Smooth muscle cell (in vitro differentiated cells): ENCODE measurements around the gene GCK. TPM values are rescaled to one million over a fixed set of nuclear protein-coding genes. Genes with fewer than 3 reads are reported as not detected.

Source experiments
- DNase-seq: peaks from one replicate; lab custom pipeline; 2025; ENCODE audit not compliant: unreplicated experiment; lab: John Stamatoyannopoulos, UW
- H2AFZ ChIP-seq: fragments of 200-600 bp; sonication (generic); 2 replicates; pipeline ENCODE4 v1.6.0; 2016; ENCODE audit warnings: antibody characterized with exemption, low read depth, mild to moderate bottlenecking
- H3F3A ChIP-seq: fragments of 200-600 bp; sonication (generic); 2 replicates; pipeline ENCODE4 v1.6.0; 2017; ENCODE audit warnings: antibody characterized with exemption, low read depth
- H3K27ac ChIP-seq: fragments of 200-600 bp; sonication (generic); 2 replicates; pipeline ENCODE4 v1.5.1; 2016; ENCODE audit warnings: low read depth, mild to moderate bottlenecking
- H3K27me3 ChIP-seq: fragments of 200-600 bp; sonication (generic); 2 replicates; pipeline ENCODE4 v1.6.1; 2016; ENCODE audit warnings: low read depth, mild to moderate bottlenecking
- H3K36me3 ChIP-seq: fragments of 200-600 bp; sonication (generic); 2 replicates; pipeline ENCODE4 v1.5.1; 2016; ENCODE audit warnings: low read depth
- H3K4me1 ChIP-seq: fragments of 200-600 bp; sonication (generic); 2 replicates; pipeline ENCODE4 v1.5.1; 2016; ENCODE audit warnings: low read depth
- H3K4me2 ChIP-seq: fragments of 200-600 bp; sonication (generic); 2 replicates; pipeline ENCODE4 v1.6.0; 2016; ENCODE audit warnings: mild to moderate bottlenecking
- H3K4me3 ChIP-seq: fragments of 200-600 bp; sonication (generic); 2 replicates; pipeline ENCODE4 v1.5.1; 2016; ENCODE audit warnings: mild to moderate bottlenecking
- H3K79me2 ChIP-seq: fragments of 200-600 bp; sonication (generic); 2 replicates; pipeline ENCODE4 v1.6.0; 2016; ENCODE audit warnings: low read depth, mild to moderate bottlenecking
- H3K9ac ChIP-seq: fragments of 200-600 bp; sonication (generic); 2 replicates; pipeline ENCODE4 v1.6.0; 2016; ENCODE audit warnings: low read depth
- H3K9me3 ChIP-seq: fragments of 200-600 bp; sonication (generic); replicated peaks from 2 replicates; pipeline ENCODE4 v1.5.1; 2016; ENCODE audit warnings: low read depth
- H4K20me1 ChIP-seq: fragments of 200-600 bp; sonication (generic); 2 replicates; pipeline ENCODE4 v1.6.0; 2016; ENCODE audit warnings: low read depth
- CTCF ChIP-seq: fragments of 200-600 bp; sonication (generic); IDR thresholded peaks from 2 replicates; pipeline ENCODE4 v1.5.1; 2017; ENCODE audit warnings: borderline replicate concordance, mild to moderate bottlenecking, antibody characterized with exemption; ENCODE audit not compliant: insufficient read depth, poor library complexity, severe bottlenecking
- WGBS: methylation state at CpG from one replicate; pipeline ENCODE4 v1.1.7; 2016; ENCODE audit warnings: low lambda C conversion rate; 5-methylcytosine and 5-hydroxymethylcytosine counted together
- polyA plus RNA-seq: library from polyadenylated mRNA; unstranded; fragments of >200 nt; fragmentation: Nextera tagmentation; extraction: Ambion mirVana; gene quantifications from 2 replicates; pipeline ENCODE4 v1.2.1, GENCODE V29; 2016
- total RNA-seq: library from RNA; depleted of rRNA; stranded (reverse); fragments of >200 nt; gene quantifications from 2 replicates; pipeline ENCODE4 v1.2.3, GENCODE V29; 2014

Gene GCK
- total and polyA plus RNA-seq, 2 experiments from 2014 or later: 1.6 to 5.5 TPM

- no peak overlapping the region for H3K4me3 ChIP-seq
- H3K9ac ChIP-seq: no peak overlapping the region
- H3K9me3 ChIP-seq: no peaks in the 10 kb centered on the region
These were observed 994 bp upstream of the GCK start for GRCh38 chr7:44189993-44190872.

GRCh38 chr7:44188480-44189225 lies 586 bp downstream of the GCK start:
- H3K4me1 ChIP-seq: peaks cover 14% of the 10 kb centered on the region
- H3K27ac ChIP-seq: no peak overlapping the region
- no peak overlapping the region for H2AFZ ChIP-seq
- H3F3A ChIP-seq: no peaks in the 10 kb centered on the region
- no peaks in the 10 kb centered on the region for H3K9me3 ChIP-seq
- H3K79me2 ChIP-seq: no peaks in the 10 kb centered on the region
- no peak overlapping the region for H3K4me2 ChIP-seq
- no peaks in the 10 kb centered on the region for H3K36me3 ChIP-seq
- 90% methylated on average over 16 of the region's 16 CpGs for WGBS
- no peaks in the 10 kb centered on the region for H4K20me1 ChIP-seq
- H3K27me3 ChIP-seq: no peaks in the 10 kb centered on the region
- no peak overlapping the region for H3K4me3 ChIP-seq
- H3K9ac ChIP-seq: no peak overlapping the region
- TF ChIP-seq CTCF: no peak
- no peak for DNase-seq

More at GRCh38 chr7:44189993-44190872, 994 bp upstream of the GCK start:
- Histone ChIP-seq H2AFZ (no peak overlapping the region), H3K4me1 (peaks cover 3% of the 10 kb centered on the region), H3K27ac (no peak overlapping the region), H3K27me3 (no peaks in the 10 kb centered on the region), H3K36me3 (no peaks in the 10 kb centered on the region), H3F3A (no peaks in the 10 kb centered on the region), H4K20me1 (no peaks in the 10 kb centered on the region), H3K79me2 (no peaks in the 10 kb centered on the region), H3K4me2 (no peak overlapping the region)
- 91% methylated on average over 14 of the region's 14 CpGs for WGBS
- DNase-seq: no peak
- TF ChIP-seq CTCF: no peak

- WGBS: 93% methylated on average over 9 of the region's 9 CpGs
- no peak for TF ChIP-seq CTCF
- Histone ChIP-seq H4K20me1 (no peaks in the 10 kb centered on the region), H3K9me3 (no peaks in the 10 kb centered on the region), H3F3A (no peaks in the 10 kb centered on the region), H3K4me2 (no peak overlapping the region), H3K79me2 (no peaks in the 10 kb centered on the region), H3K27me3 (no peaks in the 10 kb centered on the region), H3K4me3 (no peak overlapping the region), H3K27ac (no peak overlapping the region), H3K36me3 (no peaks in the 10 kb centered on the region), H2AFZ (no peak overlapping the region), H3K9ac (no peak overlapping the region), H3K4me1 (peaks cover 14% of the 10 kb centered on the region)
- no peak for DNase-seq
These were observed 1.4 kb downstream of the GCK start for GRCh38 chr7:44187636-44188416.
